Subcutaneous abdominal adipose tissue (tissue), 5 donors: ENCODE results near the gene TMTC2.

ENCODE experiments used
- H3K27ac ChIP-seq: one replicate; pipeline ENCODE4 v1.7.0; 2013; ENCODE audit warnings: low read depth, mild to moderate bottlenecking, inconsistent platforms, low read length, moderate library complexity
- H3K27me3 ChIP-seq, 5 donors: one replicate each; pipeline ENCODE4 v1.7.0; 2013; ENCODE audit warnings: low read length in 5 of 5, inconsistent platforms in 1 of 5; ENCODE audit not compliant: control insufficient read depth in 5 of 5, insufficient read depth in 4 of 5
- H3K36me3 ChIP-seq, 5 donors: one replicate each; pipeline ENCODE4 v1.7.0; 2013; ENCODE audit warnings: low read length in 5 of 5; ENCODE audit not compliant: control insufficient read depth in 5 of 5, insufficient read depth in 5 of 5
- H3K4me1 ChIP-seq, 5 donors: one replicate each; pipeline ENCODE4 v1.7.0; 2013; ENCODE audit warnings: low read length in 5 of 5, mild to moderate bottlenecking in 3 of 5, moderate library complexity in 1 of 5; ENCODE audit not compliant: control insufficient read depth in 5 of 5, insufficient read depth in 5 of 5
- H3K4me3 ChIP-seq, 5 donors: one replicate each; pipeline ENCODE4 v1.7.0; 2013; ENCODE audit warnings: low read length in 5 of 5, low read depth in 1 of 5
- H3K9ac ChIP-seq, 5 donors: one replicate each; pipeline ENCODE4 v1.7.0; 2013; ENCODE audit warnings: low read length in 5 of 5, mild to moderate bottlenecking in 4 of 5, moderate library complexity in 3 of 5
- H3K9me3 ChIP-seq, 5 donors: one replicate each; pipeline ENCODE4 v1.7.0; 2013; ENCODE audit warnings: low read length in 5 of 5; ENCODE audit not compliant: control insufficient read depth in 5 of 5
- donor health status: healthy.
- donor health status: healthy.
- donor health status: healthy.
- donor health status: healthy.
- donor health status: healthy.

The TMTC2 gene

DNA sequence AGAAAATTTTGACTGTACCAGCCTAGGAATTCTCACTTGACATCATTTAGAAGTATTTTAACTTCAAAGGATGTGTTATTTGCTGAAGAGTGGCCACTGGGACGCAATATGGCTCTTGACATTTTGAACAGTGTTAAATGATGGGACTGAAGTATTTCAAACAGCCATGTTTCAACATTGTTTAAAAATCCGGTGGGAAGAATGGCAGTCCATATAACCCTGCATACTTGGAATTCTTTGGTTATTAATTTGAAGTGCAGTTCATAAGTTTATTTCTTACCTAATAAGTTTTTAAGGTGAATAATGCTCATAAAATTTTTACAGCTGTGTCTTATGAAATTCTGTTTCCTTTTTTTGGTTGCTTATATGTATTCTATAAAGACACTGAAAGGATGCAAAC lies 8.3 kb downstream of the TMTC2 start:
- Histone ChIP-seq H3K27me3 (no peaks in the 10 kb centered on the region), H3K36me3 (peaks cover 0 to 3% (median 0%) of the 10 kb centered on the region in 5 donors), H3K4me3 (no peak overlapping the region), H3K4me1 (no peaks in the 10 kb centered on the region), H3K9me3 (no peaks in the 10 kb centered on the region), H3K27ac (no peak overlapping the region), H3K9ac (no peak overlapping the region)

DNA sequence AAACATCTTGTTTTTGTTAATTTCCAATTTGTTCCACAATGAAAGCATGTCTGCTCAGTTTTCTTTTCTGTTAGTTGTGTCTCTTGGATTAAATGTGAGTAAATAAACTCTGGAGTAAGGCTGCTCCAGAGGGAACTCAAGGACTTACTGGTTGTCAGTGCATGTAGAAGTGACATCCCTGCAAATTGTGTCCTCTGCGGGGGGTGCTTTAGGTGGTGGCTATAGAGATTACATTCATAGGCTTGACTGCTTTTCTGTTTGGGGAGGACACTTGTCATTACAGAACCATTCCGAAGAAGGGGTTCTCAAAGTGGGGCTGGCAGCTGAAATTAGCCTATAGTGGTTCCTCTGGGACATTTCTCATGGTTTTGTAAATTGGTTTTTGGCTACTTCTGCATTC lies 8.8 kb downstream of the TMTC2 start:
- H3K9ac ChIP-seq, result no peak overlapping the region
- no peak overlapping the region for H3K27ac ChIP-seq
- no peaks in the 10 kb centered on the region for H3K27me3 ChIP-seq

DNA sequence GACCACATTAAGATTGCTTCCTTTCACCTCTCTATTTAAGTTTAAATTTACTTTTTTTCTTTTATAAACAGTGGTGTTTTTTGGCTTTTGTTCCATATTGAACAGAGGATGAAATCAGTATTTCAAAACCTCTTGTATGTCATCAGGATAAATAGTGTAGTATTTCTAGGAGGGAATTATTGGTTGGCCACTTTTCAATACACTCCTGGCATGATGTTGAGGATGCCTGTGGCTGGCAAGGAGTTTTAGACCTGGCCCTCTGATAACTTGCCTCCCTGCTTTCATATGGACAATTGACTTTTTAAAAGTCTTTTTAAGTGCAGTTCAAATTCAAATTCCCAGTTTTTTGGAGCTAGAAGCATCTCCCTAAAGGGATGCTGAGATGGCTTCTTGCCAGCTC lies 9.8 kb downstream of the TMTC2 start:
- Histone ChIP-seq H3K9ac (no peak overlapping the region), H3K27me3 (no peaks in the 10 kb centered on the region), H3K9me3 (no peaks in the 10 kb centered on the region), H3K4me1 (no peaks in the 10 kb centered on the region), H3K27ac (no peak overlapping the region), H3K36me3 (peaks cover 0 to 3% (median 0%) of the 10 kb centered on the region in 5 donors), H3K4me3 (no peak overlapping the region)

More for the DNA sequence above, 8.8 kb downstream of the TMTC2 start:
- Histone ChIP-seq H3K4me1 (no peaks in the 10 kb centered on the region), H3K9me3 (no peaks in the 10 kb centered on the region), H3K4me3 (no peak overlapping the region), H3K36me3 (peaks cover 0 to 3% (median 0%) of the 10 kb centered on the region in 5 donors)

DNA sequence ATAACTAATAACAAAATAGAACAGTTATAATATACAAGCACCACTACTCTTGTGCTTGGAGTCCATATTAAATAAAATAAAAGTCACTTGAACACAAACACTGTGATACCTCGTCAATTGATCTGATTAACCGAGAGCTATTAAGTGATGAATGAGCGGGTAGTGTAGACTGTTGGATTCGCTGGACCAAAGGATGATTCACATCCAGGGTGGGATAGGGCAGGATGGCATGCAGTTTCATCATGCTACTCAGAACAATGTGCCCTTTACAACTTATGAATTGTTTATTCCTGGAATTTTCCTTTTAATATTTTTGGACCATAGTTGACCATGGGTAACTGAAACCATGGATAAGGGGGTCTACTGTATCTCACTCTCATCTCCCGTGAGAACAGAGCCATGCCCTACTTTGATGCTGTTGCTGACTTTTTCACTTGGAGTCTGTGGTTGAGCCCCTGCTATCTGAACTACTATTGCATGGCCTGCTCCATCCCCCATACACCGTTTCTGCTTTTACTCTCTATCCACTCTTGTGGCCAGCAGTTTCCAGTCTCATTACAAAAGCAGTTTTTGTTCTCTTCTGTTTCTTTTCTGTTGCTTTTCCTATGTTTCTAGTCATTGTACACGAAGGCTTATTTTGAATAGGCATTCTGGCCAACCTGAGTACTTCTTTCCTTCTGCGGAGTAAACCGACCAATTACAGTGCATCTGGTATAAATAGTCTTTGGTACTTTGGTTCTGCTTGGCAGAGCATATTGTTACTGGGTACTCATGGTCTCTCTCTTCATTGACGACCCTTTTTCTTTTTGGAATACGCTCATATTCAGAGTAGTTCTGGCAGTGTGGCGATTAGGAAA lies 12.2 kb downstream of the TMTC2 start:
- no peak overlapping the region for H3K9ac ChIP-seq
- no peaks in the 10 kb centered on the region for H3K27me3 ChIP-seq
- no peaks in the 10 kb centered on the region for H3K9me3 ChIP-seq
- H3K4me3 ChIP-seq, result no peak overlapping the region
- H3K4me1 ChIP-seq, result no peaks in the 10 kb centered on the region
- no peak overlapping the region for H3K27ac ChIP-seq
- no peaks in the 10 kb centered on the region for H3K36me3 ChIP-seq

DNA sequence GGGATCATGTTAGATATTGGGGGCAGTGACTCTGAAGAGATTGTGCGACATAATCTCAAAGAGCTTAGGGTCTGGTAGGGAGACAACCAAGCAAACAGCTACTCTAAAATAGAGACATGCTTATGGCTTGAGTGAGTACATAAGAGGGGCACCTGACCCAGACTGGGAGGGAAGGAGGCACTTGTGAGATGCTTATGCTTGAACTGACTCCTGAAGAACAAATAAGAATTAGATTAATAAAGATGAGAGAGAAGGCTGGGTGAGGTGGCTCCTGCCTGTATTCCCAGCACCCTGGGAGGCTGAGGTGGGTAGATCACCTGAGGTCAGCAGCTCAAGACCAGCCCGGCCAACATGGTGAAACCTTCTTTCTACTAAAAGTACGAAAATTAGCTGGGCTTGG lies 19.1 kb downstream of the TMTC2 start:
- Histone ChIP-seq H3K4me3 (no peak overlapping the region), H3K9me3 (no peaks in the 10 kb centered on the region), H3K27ac (no peak overlapping the region), H3K4me1 (peaks cover 0 to 9% (median 7%) of the 10 kb centered on the region in 5 donors), H3K27me3 (no peaks in the 10 kb centered on the region), H3K9ac (no peak overlapping the region), H3K36me3 (no peaks in the 10 kb centered on the region)

DNA sequence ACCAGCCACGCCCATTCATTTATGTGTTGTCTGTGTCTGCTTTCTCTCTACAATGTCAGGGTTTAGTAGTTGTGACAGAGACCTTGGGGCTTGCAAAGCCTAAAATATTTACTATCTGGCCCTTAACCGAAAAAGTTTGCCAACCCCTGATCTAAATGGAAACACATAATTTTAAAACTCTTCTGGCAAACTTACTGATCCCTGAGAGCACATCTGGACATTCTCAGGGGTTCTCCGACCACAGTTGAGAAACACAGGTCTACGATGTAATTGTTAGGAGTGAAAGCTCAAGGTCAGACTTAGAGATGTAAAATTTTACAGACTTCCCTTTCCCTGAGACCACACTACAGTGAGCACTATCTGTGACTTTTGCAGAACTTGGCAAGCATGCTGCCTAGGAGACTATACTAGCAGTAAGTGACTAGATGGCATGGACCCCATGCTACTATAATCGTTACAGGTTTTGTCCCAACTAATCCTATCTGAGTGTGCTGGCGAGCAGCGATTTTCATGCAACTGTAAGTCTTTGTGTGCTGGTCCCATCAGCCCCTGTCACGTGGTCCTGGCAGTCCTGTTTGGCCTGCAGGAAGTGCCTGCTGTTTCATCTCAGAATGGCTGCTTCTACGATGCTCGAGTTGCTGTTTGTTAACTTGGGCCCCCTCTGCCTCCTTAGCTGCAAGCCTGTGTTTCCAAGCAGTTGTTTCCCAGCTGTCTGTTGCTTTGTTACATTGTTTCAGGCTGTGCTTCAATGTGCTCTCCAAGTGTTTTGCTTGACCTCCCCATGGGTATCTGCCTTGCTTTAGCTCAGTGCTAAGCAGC lies 21.6 kb downstream of the TMTC2 start:
- no peaks in the 10 kb centered on the region for H3K36me3 ChIP-seq
- H3K27ac ChIP-seq, result no peak overlapping the region
- H3K9me3 ChIP-seq, result no peaks in the 10 kb centered on the region
- H3K4me3 ChIP-seq, result peak overlapping the region in 1 of 5 donors; percentile 6
- no peaks in the 10 kb centered on the region for H3K27me3 ChIP-seq
- peaks cover 0 to 9% (median 7%) of the 10 kb centered on the region in 5 donors for H3K4me1 ChIP-seq
- no peak overlapping the region for H3K9ac ChIP-seq

DNA sequence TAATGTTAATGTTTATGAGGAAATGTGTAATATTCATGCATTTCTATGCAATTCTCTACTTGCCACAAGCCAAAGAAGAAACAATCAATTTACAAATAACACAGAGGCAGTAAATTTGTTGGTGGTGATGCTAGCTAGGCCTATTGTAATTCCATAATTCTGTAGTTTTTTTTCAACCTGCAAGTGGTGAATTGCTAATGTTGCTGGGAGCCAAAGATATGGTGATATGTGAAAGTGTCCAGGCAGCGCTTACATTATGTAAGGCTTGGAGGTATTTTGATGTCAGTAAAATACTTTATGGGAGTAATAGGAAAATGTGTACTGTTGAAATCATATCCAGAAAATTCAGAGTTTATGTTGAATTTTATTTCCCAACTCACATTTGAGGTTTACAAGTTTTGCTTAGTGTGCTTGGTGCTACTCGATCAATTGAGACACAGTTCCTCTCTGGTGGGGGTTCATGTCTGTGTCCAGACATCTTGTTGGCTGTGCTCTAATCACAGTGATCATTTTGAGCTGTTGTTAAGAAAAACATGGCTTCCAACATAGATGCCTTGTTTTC lies 23.2 kb downstream of the TMTC2 start:
- no peak overlapping the region for H3K9ac ChIP-seq
- no peak overlapping the region for H3K27ac ChIP-seq
- H3K27me3 ChIP-seq, result no peaks in the 10 kb centered on the region
- H3K36me3 ChIP-seq, result no peaks in the 10 kb centered on the region
- H3K4me3 ChIP-seq, result no peak overlapping the region
- peaks cover 0 to 9% (median 7%) of the 10 kb centered on the region in 5 donors for H3K4me1 ChIP-seq
- no peaks in the 10 kb centered on the region for H3K9me3 ChIP-seq

DNA sequence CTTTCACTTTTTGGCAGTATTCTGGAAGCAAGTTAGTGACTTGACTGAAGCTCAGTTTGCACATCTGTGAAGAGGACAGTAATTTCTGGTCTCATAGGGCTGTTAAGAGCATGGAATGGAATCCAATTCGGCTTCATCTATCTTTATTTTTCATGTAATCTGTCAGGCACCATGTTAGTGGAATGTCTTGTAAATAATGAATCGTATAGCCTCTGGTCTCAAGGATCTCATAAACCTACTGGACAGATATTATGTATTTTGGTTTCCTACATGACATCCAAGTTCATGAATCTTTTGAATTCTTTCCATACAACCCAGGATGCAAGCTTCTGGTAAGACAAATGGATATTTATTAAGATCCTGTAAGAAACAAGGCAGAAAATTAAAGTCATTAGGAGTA lies 24.0 kb downstream of the TMTC2 start:
- Histone ChIP-seq H3K36me3 (no peaks in the 10 kb centered on the region), H3K4me3 (no peak overlapping the region)

DNA sequence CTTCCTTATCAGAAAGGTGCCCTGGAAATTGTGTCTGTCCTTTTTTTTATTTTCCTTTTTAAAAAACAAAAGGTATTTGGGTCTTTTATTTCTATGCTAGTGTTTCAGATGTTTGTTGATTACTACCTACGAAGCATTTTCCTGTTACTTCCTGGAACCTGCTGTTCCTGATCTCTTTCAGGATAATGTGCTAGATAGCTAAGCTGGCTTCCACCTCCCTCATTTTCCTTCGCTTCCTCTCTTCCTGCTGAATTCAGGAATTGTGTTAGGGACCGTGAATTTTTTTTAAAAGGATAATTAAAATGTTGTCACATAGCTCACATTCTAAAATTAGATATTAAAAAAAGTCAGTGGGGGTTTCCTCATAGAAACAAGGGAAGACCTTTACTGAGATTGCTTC lies 27.7 kb downstream of the TMTC2 start:
- H3K9ac ChIP-seq, result no peak overlapping the region
- H3K36me3 ChIP-seq, result no peaks in the 10 kb centered on the region
- H3K9me3 ChIP-seq, result no peaks in the 10 kb centered on the region
- no peak overlapping the region for H3K4me3 ChIP-seq
- H3K4me1 ChIP-seq, result peaks cover 0 to 6% (median 0%) of the 10 kb centered on the region in 5 donors
- no peak overlapping the region for H3K27ac ChIP-seq
- H3K27me3 ChIP-seq, result no peaks in the 10 kb centered on the region

More for the DNA sequence above, 24.0 kb downstream of the TMTC2 start:
- Histone ChIP-seq H3K27ac (no peak overlapping the region), H3K27me3 (no peaks in the 10 kb centered on the region), H3K4me1 (peaks cover 0 to 9% (median 7%) of the 10 kb centered on the region in 5 donors), H3K9ac (no peak overlapping the region), H3K9me3 (no peaks in the 10 kb centered on the region)

DNA sequence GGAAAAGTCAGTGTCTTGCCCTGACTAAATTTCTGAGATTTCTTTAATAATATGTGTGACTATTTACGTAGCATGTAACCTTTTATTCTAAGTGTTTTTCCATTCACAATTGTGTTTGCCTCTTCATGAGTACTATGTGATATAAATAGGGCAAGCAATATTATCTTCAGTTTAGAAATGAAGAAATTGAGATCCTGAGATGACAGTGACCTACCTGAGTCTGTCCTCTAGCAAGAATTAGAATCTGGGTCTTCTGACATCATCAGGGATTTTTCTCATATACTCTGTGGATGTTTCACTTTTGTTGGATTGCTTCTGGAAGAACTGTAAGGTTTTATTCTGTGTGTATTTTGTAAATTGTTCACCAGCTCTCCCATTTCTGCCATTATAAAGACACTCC lies 35.0 kb downstream of the TMTC2 start:
- Histone ChIP-seq H3K4me3 (no peak overlapping the region), H3K4me1 (peaks cover 0 to 6% (median 0%) of the 10 kb centered on the region in 5 donors), H3K9ac (no peak overlapping the region), H3K27me3 (no peaks in the 10 kb centered on the region), H3K36me3 (no peaks in the 10 kb centered on the region), H3K27ac (no peak overlapping the region), H3K9me3 (no peaks in the 10 kb centered on the region)
